Stimulated activated CD4-positive, alpha-beta T cell treated with anti-CD3 and anti-CD28 coated beads, Interleukin-1b, Interleukin-23, amount 100 ng/mL, for 24 hours (primary cell): Measurements from ENCODE around the gene MRPS17.

Experiments used
- DNase-seq, 4 experiments: peaks; one replicate each; pipeline ENCODE4 v3.0.0-alpha.2; 2020; ENCODE audit warnings: low read depth in 4 of 4, low spot score in 1 of 4

MRPS17 gene

GRCh38 chr7:55970561-55970960 is 18.9 kb downstream of the MRPS17 start:
- no peak for DNase-seq

- DNase-seq = no peak
These were observed 19.3 kb downstream of the MRPS17 start for GRCh38 chr7:55970978-55971377.

- DNase-seq = no peak
These were observed 22.1 kb downstream of the MRPS17 start for GRCh38 chr7:55973747-55974250.

- DNase-seq = no peak
These were observed 24.4 kb downstream of the MRPS17 start for GRCh38 chr7:55975988-55976633.

- DNase-seq = no peak
These were observed 26.2 kb downstream of the MRPS17 start for GRCh38 chr7:55977831-55978230.

GRCh38 chr7:55980266-55980665 is 28.6 kb downstream of the MRPS17 start:
- DNase-seq = no peak

- no peak for DNase-seq
These were observed 31.9 kb downstream of the MRPS17 start for GRCh38 chr7:55983537-55983936.

DNA sequence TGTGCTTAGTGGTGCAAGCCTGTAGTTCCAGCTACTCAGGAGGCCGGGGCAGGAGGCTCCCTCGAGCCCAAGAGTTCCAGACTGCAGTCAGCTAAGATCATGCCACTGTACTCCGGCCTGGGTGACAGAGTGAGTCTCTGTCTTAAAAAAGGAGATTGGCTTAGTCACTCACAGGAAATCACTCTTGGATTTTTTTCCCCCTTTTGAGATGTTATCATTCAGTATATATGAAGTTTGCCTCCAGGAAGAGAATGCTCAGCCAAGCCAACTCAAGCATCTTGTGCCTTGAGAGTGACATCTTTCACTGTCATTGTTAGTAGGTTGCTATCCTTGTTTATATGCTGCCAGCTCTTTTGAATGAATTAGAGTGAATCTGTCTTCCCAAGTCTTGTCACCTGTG is 40.7 kb downstream of the MRPS17 start:
- no peak for DNase-seq

GRCh38 chr7:55996856-55997500 is 45.3 kb downstream of the MRPS17 start:
- DNase-seq = no peak

DNA sequence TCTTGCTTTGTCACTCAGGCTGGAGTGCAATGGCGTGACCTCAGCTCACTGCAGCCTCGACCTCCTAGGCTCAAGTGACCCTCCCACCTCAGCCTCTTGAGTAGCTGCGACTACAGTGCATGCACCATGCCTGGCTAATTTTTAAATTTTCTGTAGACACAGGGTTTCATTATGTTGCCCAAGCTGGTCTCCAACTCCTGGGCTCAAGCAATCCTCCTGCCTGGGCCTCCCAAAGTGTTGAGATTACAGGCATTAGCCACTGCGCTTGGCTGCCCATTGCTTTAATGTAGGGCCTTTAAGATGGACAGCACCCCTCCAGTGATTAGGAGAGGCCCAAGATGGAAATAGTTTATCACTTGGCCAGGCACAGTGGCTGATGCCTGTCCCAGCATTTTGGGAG is 52.1 kb downstream of the MRPS17 start:
- DNase-seq = no peak
